WTC11 (cell line): ENCODE measurements around the gene JOSD2. TPM values are rescaled to one million over a fixed set of nuclear protein-coding genes. Genes with fewer than 3 reads are reported as not detected.
A peak's percentile ranks its signal among the peaks of the same experiment; 100 is the strongest.

ENCODE experiments used
- ATAC-seq: fragments of 200-7000 bp; cut with Tn5 transposase; 2 replicates; pipeline ENCODE4 v1.10.0; 2021; ENCODE audit warnings: mild to moderate bottlenecking, moderate library complexity
- CTCF ChIA-PET: fragments of 300-600 bp; sonication (Branson Sonifier 250); formaldehyde crosslinking; loops from one replicate; lab custom pipeline; 2021; ENCODE audit warnings: antibody characterized with exemption; lab: Charles Lee
- POLR2A ChIA-PET: fragments of 350-600 bp; sonication (Branson Sonifier 250); formaldehyde crosslinking; loops from one replicate; lab custom pipeline; 2021; ENCODE audit warnings: antibody characterized with exemption; lab: Charles Lee
- DNase-seq: peaks from one replicate; pipeline ENCODE4 v3.0.0; 2021; ENCODE audit warnings: low spot score
- H3K27ac Mint-ChIP-seq: 2 replicates; pipeline ENCODE4 v1.8.0; 2021; ENCODE audit warnings: mixed read lengths
- H3K27me3 Mint-ChIP-seq: 2 replicates; pipeline ENCODE4 v1.8.0; 2021; ENCODE audit warnings: low read depth, mild to moderate bottlenecking, moderate library complexity, mixed read lengths
- H3K36me3 Mint-ChIP-seq: 2 replicates; pipeline ENCODE4 v1.8.0; 2021; ENCODE audit warnings: mixed read lengths
- H3K4me1 Mint-ChIP-seq: 2 replicates; pipeline ENCODE4 v1.8.0; 2022; ENCODE audit warnings: mixed read lengths
- H3K4me3 Mint-ChIP-seq: 2 replicates; pipeline ENCODE4 v1.8.0; 2021; ENCODE audit warnings: mild to moderate bottlenecking, moderate library complexity, mixed read lengths
- H3K9me3 Mint-ChIP-seq: 2 replicates; pipeline ENCODE4 v1.8.0; 2021; ENCODE audit warnings: mixed read lengths
- ATF6 ChIP-seq: sonication (generic); formaldehyde crosslinking; IDR thresholded peaks from 2 replicates; pipeline ENCODE4 v1.8.1; 2023; ENCODE audit warnings: mild to moderate bottlenecking, missing genetic modification reagents
- CREB1 ChIP-seq: sonication (generic); formaldehyde crosslinking; IDR thresholded peaks from 2 replicates; pipeline ENCODE4 v1.8.0; 2023; ENCODE audit warnings: mild to moderate bottlenecking, missing genetic modification reagents
- E2F1 ChIP-seq: sonication (generic); formaldehyde crosslinking; IDR thresholded peaks from 2 replicates; pipeline ENCODE4 v1.8.0; 2022; ENCODE audit warnings: mild to moderate bottlenecking, missing genetic modification reagents
- ESRRA ChIP-seq: sonication (generic); formaldehyde crosslinking; IDR thresholded peaks from 2 replicates; pipeline ENCODE4 v1.8.1; 2022; ENCODE audit warnings: mild to moderate bottlenecking, missing genetic modification reagents, borderline replicate concordance
- FOXK1 ChIP-seq: sonication (generic); formaldehyde crosslinking; IDR thresholded peaks from 2 replicates; pipeline ENCODE4 v1.8.0; 2022; ENCODE audit warnings: mild to moderate bottlenecking, moderate library complexity, missing genetic modification reagents
- FOXP1 ChIP-seq: sonication (generic); formaldehyde crosslinking; IDR thresholded peaks from 2 replicates; pipeline ENCODE4 v1.8.0; 2022; ENCODE audit warnings: missing genetic modification reagents, mild to moderate bottlenecking, moderate library complexity, borderline replicate concordance
- GABPB1 ChIP-seq: sonication (generic); formaldehyde crosslinking; IDR thresholded peaks from 2 replicates; pipeline ENCODE4 v1.8.1; 2023; ENCODE audit warnings: mild to moderate bottlenecking, missing genetic modification reagents
- HMGA2 ChIP-seq: fragments of 250-450 bp; sonication (Bioruptor Pico); IDR thresholded peaks from 2 replicates; pipeline ENCODE4 v1.4.0; 2021; ENCODE audit warnings: mild to moderate bottlenecking, moderate library complexity
- NR2C2 ChIP-seq: sonication (generic); formaldehyde crosslinking; IDR thresholded peaks from 2 replicates; pipeline ENCODE4 v1.8.0; 2022; ENCODE audit warnings: mild to moderate bottlenecking, missing genetic modification reagents
- PRRX2 ChIP-seq: fragments of 250-450 bp; sonication (Bioruptor Pico); IDR thresholded peaks from 2 replicates; pipeline ENCODE4 v1.8.0; 2021; ENCODE audit warnings: mild to moderate bottlenecking
- SMAD3 ChIP-seq: sonication (generic); formaldehyde crosslinking; IDR thresholded peaks from 2 replicates; pipeline ENCODE4 v1.8.0; 2022; ENCODE audit warnings: missing genetic modification reagents, mild to moderate bottlenecking, borderline replicate concordance
- SMAD4 ChIP-seq: sonication (generic); formaldehyde crosslinking; IDR thresholded peaks from 2 replicates; pipeline ENCODE4 v1.8.0; 2022; ENCODE audit warnings: mild to moderate bottlenecking, missing genetic modification reagents
- SOX15 ChIP-seq: fragments of 250-450 bp; sonication (Bioruptor Pico); IDR thresholded peaks from 2 replicates; pipeline ENCODE4 v1.9.0; 2021; ENCODE audit warnings: mild to moderate bottlenecking
- SP1 ChIP-seq: sonication (generic); formaldehyde crosslinking; conservative IDR thresholded peaks from 2 replicates; pipeline ENCODE4 v1.8.1; 2022; ENCODE audit warnings: missing genetic modification reagents
- TEAD4 ChIP-seq: sonication (generic); formaldehyde crosslinking; IDR thresholded peaks from 2 replicates; pipeline ENCODE4 v1.8.0; 2022; ENCODE audit warnings: mild to moderate bottlenecking, missing genetic modification reagents
- ZNF263 ChIP-seq: sonication (generic); formaldehyde crosslinking; IDR thresholded peaks from 2 replicates; pipeline ENCODE4 v1.8.1; 2022; ENCODE audit warnings: low read depth, mild to moderate bottlenecking, moderate library complexity, missing genetic modification reagents
- ZNF281 ChIP-seq: sonication (generic); formaldehyde crosslinking; IDR thresholded peaks from 2 replicates; pipeline ENCODE4 v1.8.0; 2023; ENCODE audit warnings: mild to moderate bottlenecking, missing genetic modification reagents
- ZNF396 ChIP-seq: fragments of 250-450 bp; sonication (Bioruptor Pico); IDR thresholded peaks from 2 replicates; pipeline ENCODE4 v1.8.0; 2021; ENCODE audit warnings: mild to moderate bottlenecking, moderate library complexity, borderline replicate concordance
- ZNF671 ChIP-seq: fragments of 250-450 bp; sonication (Bioruptor Pico); IDR thresholded peaks from 2 replicates; pipeline ENCODE4 v1.8.0; 2021; ENCODE audit warnings: mild to moderate bottlenecking
- total RNA-seq: library from RNA; stranded (reverse); gene quantifications from 3 replicates; pipeline ENCODE4 v1.2.3, GENCODE V29; 2021
- TF ChIP-seq, protein P1 (sequence below): sonication (generic); formaldehyde crosslinking; conservative IDR thresholded peaks from 2 replicates; pipeline ENCODE4 v1.8.1; 2023; ENCODE audit warnings: mild to moderate bottlenecking, low read depth, missing genetic modification reagents, moderate library complexity
- TF ChIP-seq, protein P2 (sequence below): sonication (generic); formaldehyde crosslinking; conservative IDR thresholded peaks from 2 replicates; pipeline ENCODE4 v1.8.1; 2022; ENCODE audit warnings: mild to moderate bottlenecking, missing genetic modification reagents

JOSD2 gene
- total RNA-seq, 1 experiment from 2014 or later: 4.0 TPM

DNA sequence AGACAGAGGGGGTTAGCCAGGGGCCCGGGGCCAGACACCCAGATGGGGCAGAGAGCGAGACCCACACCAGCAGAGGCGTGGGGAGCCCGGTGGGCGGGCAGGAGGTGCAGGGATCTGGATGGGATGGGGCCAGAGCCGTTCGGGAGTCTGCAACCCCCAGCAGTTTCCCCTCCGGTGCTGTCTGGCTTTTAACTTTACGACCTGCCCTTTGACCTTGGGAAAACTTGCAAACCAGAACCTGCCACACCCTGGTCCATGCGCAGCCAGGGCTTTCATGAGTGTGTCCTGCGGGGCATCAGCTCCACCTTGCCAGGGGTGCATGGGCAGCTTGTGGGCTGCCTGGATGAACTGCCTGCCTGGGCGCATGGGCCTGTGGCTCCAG, 9.8 kb downstream of the JOSD2 start:
- no peak for TF ChIP-seq NR2C2 (CRISPR knock-in tag)
- no peak for TF ChIP-seq PRRX2 (CRISPR knock-in tag)
- TF ChIP-seq FOXK1 (CRISPR knock-in tag): no peak
- no peak for TF ChIP-seq ATF6 (CRISPR knock-in tag)
- TF ChIP-seq HMGA2 (CRISPR knock-in tag): no peak
- no peak for TF ChIP-seq E2F1 (CRISPR knock-in tag)
- TF ChIP-seq GABPB1 (CRISPR knock-in tag): no peak
- no peak for TF ChIP-seq CREB1
- TF ChIP-seq SMAD3 (CRISPR knock-in tag): no peak
- TF ChIP-seq SMAD4 (CRISPR knock-in tag): no peak
- H3K36me3 Mint-ChIP-seq: no peaks in the 10 kb centered on the region
- ChIA-PET CTCF (interaction anchor here (0.7 to 2.4 kb wide), 8 partner anchors 10 to 144 kb away, joined by 3 to 12 read pairs (median 5); partner anchors contain the start of gene JOSD2), POLR2A (interaction anchor here (1.0 kb wide), 1 partner anchor 99 kb away, joined by 3 read pairs; no protein-coding TSS in a partner anchor)
- ATAC-seq (no peak), DNase-seq (no peak)
- H3K27me3 Mint-ChIP-seq: peaks cover 18% of the 10 kb centered on the region
- H3K4me1 Mint-ChIP-seq: peaks cover 3% of the 10 kb centered on the region; the same call in 1 of the 2 replicates
- no peaks in the 10 kb centered on the region for H3K9me3 Mint-ChIP-seq
- H3K27ac Mint-ChIP-seq: no peak overlapping the region
- H3K4me3 Mint-ChIP-seq: no peak overlapping the region

DNA sequence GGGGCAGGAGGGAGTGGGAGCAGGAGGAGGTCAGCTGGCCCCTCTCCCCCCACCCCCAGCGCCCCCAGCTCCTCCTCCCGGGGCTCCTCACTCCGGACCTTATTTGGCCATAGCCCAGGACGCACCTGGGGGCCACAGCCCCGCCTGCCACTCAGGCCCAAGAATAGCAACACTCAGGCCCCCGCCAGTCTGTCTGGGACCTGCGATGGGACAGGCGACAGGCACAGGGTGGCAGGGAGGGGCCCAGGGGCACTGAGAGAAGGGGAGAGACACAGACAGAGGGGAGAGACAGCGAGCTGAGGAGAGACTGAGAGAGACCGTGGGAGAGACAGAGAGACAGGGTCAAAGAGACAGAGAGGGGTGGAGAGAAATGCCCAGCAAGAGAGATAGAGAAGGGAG, 10.2 kb downstream of the JOSD2 start:
- CTCF ChIA-PET: interaction anchor here (0.6 to 2.4 kb wide), 13 partner anchors 8 to 172 kb away, joined by 3 to 12 read pairs (median 4); partner anchors contain the start of genes JOSD2 and KCNC3
- Mint-ChIP-seq H3K27ac (no peak overlapping the region), H3K9me3 (no peaks in the 10 kb centered on the region), H3K4me3 (no peak overlapping the region), H3K27me3 (peaks cover 22% of the 10 kb centered on the region), H3K36me3 (no peaks in the 10 kb centered on the region), H3K4me1 (peaks cover 3% of the 10 kb centered on the region; the same call in 1 of the 2 replicates)
- POLR2A ChIA-PET: interaction anchor here (1.0 kb wide), 1 partner anchor 98 kb away, joined by 3 read pairs; no protein-coding TSS in a partner anchor
- no peak for DNase-seq
- TF ChIP-seq E2F1 (CRISPR knock-in tag) (no peak), SOX15 (CRISPR knock-in tag) (no peak)
- no peak; the same call in 1 of the 2 replicates for ATAC-seq

GRCh38 chr19:50500060-50500752, 10.8 kb downstream of the JOSD2 start:
- H3K4me3 Mint-ChIP-seq: no peak overlapping the region
- H3K27ac Mint-ChIP-seq: no peak overlapping the region
- no peaks in the 10 kb centered on the region for H3K36me3 Mint-ChIP-seq
- DNase-seq (peak; percentile 44), ATAC-seq (peak; percentile 54)
- H3K27me3 Mint-ChIP-seq: peaks cover 28% of the 10 kb centered on the region
- H3K9me3 Mint-ChIP-seq: no peaks in the 10 kb centered on the region
- ChIA-PET CTCF (interaction anchor here (0.6 to 2.4 kb wide), 14 partner anchors 9 to 457 kb away, joined by 3 to 12 read pairs (median 4); partner anchors contain the start of genes JOSD2 and KCNC3), POLR2A (interaction anchor here (1.0 kb wide), 1 partner anchor 98 kb away, joined by 3 read pairs; no protein-coding TSS in a partner anchor)
- H3K4me1 Mint-ChIP-seq: peaks cover 3% of the 10 kb centered on the region; the same call in 1 of the 2 replicates
- TF ChIP-seq ZNF263 (no peak), ZNF281 (0 out of 2 replicates have a peak, but pooled peaks have one; percentile 47), FOXP1 (CRISPR knock-in tag) (0 out of 2 replicates have a peak, but pooled peaks have one; percentile 44), ESRRA (no peak), ZNF671 (no peak), TEAD4 (CRISPR knock-in tag) (no peak), ZNF396 (CRISPR knock-in tag) (no peak), SP1 (CRISPR knock-in tag) (no peak)
- TF ChIP-seq, protein P1, sequence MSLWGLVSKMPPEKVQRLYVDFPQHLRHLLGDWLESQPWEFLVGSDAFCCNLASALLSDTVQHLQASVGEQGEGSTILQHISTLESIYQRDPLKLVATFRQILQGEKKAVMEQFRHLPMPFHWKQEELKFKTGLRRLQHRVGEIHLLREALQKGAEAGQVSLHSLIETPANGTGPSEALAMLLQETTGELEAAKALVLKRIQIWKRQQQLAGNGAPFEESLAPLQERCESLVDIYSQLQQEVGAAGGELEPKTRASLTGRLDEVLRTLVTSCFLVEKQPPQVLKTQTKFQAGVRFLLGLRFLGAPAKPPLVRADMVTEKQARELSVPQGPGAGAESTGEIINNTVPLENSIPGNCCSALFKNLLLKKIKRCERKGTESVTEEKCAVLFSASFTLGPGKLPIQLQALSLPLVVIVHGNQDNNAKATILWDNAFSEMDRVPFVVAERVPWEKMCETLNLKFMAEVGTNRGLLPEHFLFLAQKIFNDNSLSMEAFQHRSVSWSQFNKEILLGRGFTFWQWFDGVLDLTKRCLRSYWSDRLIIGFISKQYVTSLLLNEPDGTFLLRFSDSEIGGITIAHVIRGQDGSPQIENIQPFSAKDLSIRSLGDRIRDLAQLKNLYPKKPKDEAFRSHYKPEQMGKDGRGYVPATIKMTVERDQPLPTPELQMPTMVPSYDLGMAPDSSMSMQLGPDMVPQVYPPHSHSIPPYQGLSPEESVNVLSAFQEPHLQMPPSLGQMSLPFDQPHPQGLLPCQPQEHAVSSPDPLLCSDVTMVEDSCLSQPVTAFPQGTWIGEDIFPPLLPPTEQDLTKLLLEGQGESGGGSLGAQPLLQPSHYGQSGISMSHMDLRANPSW: no peak
- TF ChIP-seq, protein P2, sequence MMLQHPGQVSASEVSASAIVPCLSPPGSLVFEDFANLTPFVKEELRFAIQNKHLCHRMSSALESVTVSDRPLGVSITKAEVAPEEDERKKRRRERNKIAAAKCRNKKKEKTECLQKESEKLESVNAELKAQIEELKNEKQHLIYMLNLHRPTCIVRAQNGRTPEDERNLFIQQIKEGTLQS: no peak
